HG02938 (cell line): ENCODE data around the gene CCDC150.
"Not testable (repeated sequence)": the region's sequence is repeated elsewhere in the genome, so short reads cannot be mapped to it uniquely, and the experiment has no call there.

Experiments
- ATAC-seq: cut with Tn5 transposase; IDR thresholded peaks from one replicate; pipeline ENCODE4 v1.9.1; 2021; ENCODE audit warnings: mild to moderate bottlenecking, moderate library complexity; ENCODE audit not compliant: unreplicated experiment

Gene CCDC150

GRCh38 chr2:196710056-196710455 is 70.5 kb downstream of the CCDC150 start:
- ATAC-seq = not testable (repeated sequence)

GRCh38 chr2:196711625-196712024 is 72.1 kb downstream of the CCDC150 start:
- no peak for ATAC-seq

GRCh38 chr2:196712867-196713266 is 73.4 kb downstream of the CCDC150 start:
- no peak for ATAC-seq

- ATAC-seq = no peak
Observed at GRCh38 chr2:196718419-196719109, 79.0 kb downstream of the CCDC150 start.

GRCh38 chr2:196719110-196719872 is 79.8 kb downstream of the CCDC150 start:
- ATAC-seq = no peak

GRCh38 chr2:196723571-196723970 is 84.1 kb downstream of the CCDC150 start:
- ATAC-seq = no peak

- no peak for ATAC-seq
Observed at GRCh38 chr2:196725218-196725617, 85.7 kb downstream of the CCDC150 start.

- ATAC-seq = no peak
Observed at GRCh38 chr2:196725882-196726281, 86.4 kb downstream of the CCDC150 start.

GRCh38 chr2:196729418-196729817 is 89.9 kb downstream of the CCDC150 start:
- ATAC-seq = no peak

- ATAC-seq = not testable (repeated sequence)
Observed at GRCh38 chr2:196736646-196737045, 97.1 kb downstream of the CCDC150 start.

GRCh38 chr2:196737046-196737445 is 97.5 kb downstream of the CCDC150 start:
- no peak for ATAC-seq

GRCh38 chr2:196739031-196739430 is 99.5 kb downstream of the CCDC150 start:
- ATAC-seq = no peak

GRCh38 chr2:196742216-196742615 is 102.7 kb downstream of the CCDC150 start:
- no peak for ATAC-seq

- no peak for ATAC-seq
Observed at GRCh38 chr2:196742685-196743084, 103.2 kb downstream of the CCDC150 start.

- ATAC-seq = no peak
Observed at GRCh38 chr2:196743165-196743564, 103.7 kb downstream of the CCDC150 start.

- no peak for ATAC-seq
Observed at GRCh38 chr2:196745711-196746110, 106.2 kb downstream of the CCDC150 start.

GRCh38 chr2:196747400-196747799 is 107.9 kb downstream of the CCDC150 start:
- ATAC-seq = no peak

GRCh38 chr2:196748123-196748522 is 108.6 kb downstream of the CCDC150 start:
- ATAC-seq = no peak

GRCh38 chr2:196750291-196750923 is 110.9 kb downstream of the CCDC150 start:
- no peak for ATAC-seq

GRCh38 chr2:196750977-196751631 is 111.6 kb downstream of the CCDC150 start:
- peak; percentile 95 for ATAC-seq
